ENCODE data around the gene MAGEF1.

Gene MAGEF1

DNA sequence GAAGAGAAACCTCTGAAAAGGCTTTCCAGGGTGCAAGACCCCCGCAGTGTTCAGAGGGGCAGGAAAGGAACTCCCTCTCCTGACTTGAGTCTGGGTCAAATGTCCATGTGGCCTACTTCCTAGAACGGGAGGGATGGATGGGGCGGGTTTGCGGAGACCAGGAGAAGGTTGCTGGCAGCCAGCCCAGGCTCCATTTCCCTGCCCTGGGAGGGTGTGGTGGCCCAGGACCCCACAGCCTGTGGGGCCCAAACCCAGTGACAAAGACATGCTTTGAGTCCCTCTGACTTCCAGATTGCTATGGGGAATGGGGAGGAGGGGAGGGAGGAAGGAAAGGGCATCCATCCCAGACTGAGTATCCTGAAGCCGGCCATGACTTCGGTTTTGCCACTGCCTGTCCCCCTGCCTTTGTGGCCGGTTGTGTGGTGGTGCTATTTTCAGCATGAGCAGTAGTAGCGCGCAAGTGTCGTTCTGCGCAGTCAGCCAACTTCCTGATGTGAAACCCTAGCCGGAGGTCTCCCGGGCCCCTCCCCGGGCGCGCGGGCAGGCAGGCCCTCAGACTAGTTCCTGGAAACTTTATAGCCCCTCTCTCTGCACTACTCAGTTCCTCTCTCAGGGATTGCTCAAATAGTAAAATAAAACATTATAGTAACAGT, 24.4 kb downstream of the MAGEF1 start:
- DNase-seq, result no peak

DNA sequence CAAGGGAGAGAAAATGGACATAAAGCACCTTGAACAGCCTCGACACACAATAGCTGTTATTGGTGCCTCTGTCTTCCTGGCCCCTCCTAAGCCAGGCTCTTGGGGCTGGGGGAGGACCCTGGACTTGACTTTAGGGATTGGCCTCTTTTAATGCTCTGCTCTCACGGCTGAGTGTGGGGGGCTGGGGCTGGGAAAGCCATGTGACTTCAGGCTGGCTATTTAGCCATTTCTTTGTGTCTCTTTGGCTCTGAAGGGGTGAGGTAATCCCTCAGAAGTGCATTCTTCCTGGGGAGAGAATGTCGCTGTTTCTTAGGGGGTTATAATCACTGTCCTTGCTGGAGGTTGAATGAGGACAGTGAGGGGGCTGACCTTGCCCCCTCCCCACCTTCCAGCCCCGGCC, 26.2 kb downstream of the MAGEF1 start:
- no peak for DNase-seq

DNA sequence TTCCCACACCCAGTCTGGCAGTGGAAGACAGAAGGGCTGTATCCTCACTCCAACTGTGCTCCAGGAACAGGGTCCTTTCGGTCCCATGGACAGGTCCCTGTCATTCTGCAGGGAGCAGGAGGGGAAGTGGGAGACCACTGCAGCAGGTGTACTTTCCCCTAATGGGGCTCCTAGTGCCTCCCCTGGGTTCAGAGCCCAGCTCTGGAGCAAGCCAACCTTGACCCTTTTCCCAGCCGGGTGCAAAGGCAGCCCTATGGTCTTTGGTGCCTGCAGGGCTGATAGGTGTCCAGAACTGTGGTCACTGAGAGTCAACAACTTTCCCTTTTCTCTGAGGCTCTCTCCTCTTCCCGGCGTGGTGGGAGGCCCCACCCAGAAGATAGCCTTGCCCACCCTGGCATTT, 26.8 kb downstream of the MAGEF1 start:
- no peak for DNase-seq

DNA sequence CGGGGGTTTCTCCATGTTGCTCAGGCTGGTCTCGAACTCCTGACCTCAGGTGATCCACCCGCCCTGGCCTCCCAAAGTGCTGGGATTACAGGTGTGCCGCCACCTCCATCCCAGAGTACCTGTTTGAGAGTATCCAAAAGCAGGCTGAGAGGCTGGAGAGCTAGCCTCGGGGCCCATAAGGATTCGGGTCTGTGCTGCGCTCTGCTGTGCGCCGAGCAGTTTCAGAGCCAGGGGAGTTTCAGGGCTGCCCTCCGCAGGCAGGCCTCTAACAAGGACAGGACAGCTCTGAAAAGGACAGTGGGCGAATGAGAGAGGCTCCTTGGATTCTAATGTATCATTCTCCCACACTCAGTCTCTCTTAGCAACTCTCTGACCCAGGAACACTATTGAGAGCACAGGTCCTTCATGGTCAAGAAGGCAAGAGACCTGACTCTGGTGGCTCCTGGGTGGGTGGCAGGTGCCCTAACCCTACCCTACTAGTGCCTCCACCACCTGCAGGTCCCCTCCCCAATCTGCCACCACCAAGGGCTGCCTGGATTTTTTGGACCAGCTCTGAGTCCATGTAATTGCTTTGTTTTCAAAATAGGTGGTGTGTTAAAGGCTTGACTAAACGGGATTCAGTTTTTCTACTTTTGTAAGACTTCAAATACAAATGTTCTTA, 27.8 kb downstream of the MAGEF1 start:
- DNase-seq, result no peak

DNA sequence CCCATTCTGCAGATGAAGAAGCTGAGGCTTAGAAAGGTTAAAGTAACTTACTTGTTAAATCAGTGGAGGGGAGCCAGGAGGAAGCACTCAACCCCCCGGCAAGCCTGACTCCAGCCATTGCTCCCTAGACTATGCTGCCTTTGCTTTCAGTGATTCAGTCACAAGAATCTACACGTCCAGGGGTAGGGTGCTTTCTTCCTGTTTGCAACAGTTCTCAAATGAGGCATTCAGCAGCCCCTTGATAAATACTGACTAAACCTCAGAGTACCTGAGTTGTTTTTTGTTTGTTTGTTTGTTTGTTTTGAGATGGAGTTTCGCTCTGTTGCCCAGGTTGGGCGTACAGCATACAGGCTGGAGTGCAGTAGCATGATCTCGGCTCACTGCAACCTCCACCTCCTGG, 28.6 kb downstream of the MAGEF1 start:
- DNase-seq, result no peak

DNA sequence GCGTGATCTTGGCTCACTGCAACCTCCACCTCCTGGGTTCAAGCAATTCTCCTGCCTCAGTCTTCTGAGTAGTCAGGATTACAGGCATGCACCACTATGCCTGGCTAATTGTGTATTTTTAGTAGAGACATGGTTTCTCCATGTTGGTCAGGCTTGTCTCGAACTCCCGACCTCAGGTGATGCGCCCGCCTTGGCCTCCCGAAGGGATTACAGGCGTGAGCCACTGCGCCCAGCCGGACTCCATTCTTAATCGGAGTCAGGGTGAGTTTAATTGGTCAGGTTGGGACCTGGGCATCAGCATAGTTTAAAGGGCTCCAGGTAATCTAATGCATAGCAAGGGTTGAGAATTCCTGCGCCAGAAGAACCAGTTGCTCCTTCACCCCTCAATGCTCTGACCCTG, 29.2 kb downstream of the MAGEF1 start:
- DNase-seq, result no peak

DNA sequence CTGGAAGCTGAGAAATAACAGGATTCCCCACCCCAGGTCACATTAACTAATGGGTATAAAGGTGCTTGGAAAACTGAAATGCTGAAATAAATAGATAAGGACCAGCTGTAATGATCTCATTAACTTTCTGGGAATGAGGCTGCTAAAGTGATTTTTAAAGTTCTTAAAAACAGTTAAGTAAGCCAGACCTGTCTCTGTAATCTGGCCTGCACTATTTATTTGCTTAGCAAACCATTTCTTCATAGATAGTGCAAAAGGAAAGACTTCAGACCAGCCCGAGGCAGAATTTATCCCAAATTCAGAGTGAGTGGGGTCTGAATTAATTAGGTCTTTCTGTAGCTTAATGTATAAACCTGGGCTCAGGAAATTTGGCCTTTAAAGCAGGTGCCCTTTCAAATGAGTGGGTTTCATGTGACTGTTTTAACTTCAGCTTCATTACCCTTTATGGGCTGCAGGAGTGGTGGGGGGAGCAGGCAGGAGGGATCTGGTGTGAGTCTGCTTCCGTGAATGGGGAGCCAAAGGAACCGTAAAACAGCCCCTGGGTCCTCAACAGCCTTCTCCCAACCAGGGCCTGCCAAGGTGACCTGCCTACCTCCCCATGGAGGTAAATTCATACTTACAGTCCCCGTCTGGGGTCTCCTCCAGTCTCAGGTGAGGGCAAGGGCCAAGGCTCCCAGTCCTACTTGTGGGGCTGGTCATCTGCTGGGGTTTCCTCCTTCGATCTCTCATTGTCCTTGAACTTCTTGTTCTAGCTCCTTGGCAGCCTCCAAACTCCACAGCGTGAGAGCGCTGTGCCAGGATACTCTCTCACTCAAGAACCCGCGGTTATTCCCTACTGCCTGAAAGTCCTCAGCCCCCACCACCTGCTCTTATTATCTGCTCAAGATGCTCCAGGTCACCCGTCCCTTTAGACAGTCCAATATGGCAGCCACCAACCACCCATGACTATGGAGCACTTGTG, 31.2 kb downstream of the MAGEF1 start:
- DNase-seq, result no peak

DNA sequence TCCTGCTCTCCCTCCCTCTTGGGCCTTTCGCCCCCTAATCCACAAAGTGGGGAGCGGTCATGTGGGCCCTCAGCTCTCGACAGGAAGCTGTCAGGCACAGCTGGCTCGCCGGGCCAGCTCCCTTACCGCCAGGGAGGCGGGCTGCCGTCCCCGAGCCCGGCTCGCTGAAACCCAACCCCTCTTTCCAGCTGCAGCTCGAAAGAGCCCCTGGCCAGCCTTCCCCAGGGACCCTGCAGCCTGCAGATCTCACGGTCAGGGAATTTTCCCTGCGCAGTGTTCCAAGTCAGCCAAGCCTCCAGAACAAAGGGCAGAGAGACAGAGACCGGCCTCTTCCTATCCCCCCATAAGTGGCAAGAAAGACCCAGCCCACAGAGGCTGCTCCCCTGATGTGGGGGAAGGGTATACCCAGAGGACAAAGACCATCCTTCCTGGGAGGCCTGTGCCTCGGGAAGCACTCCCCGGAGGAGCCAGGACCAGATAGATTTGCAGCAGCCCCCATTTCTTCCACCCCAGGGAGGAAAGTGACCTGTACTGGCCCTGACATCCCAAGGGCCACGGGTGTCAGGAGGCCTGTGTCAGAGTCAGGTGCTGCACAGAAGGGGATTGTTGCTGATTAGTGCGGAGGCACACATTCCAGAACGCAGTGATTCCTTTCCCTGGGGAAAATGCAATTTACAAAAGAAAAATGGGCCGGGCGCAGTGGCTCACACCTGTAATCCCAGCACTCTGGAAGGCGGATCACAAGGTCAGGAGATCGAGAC, 32.6 kb downstream of the MAGEF1 start:
- DNase-seq, result no peak

DNA sequence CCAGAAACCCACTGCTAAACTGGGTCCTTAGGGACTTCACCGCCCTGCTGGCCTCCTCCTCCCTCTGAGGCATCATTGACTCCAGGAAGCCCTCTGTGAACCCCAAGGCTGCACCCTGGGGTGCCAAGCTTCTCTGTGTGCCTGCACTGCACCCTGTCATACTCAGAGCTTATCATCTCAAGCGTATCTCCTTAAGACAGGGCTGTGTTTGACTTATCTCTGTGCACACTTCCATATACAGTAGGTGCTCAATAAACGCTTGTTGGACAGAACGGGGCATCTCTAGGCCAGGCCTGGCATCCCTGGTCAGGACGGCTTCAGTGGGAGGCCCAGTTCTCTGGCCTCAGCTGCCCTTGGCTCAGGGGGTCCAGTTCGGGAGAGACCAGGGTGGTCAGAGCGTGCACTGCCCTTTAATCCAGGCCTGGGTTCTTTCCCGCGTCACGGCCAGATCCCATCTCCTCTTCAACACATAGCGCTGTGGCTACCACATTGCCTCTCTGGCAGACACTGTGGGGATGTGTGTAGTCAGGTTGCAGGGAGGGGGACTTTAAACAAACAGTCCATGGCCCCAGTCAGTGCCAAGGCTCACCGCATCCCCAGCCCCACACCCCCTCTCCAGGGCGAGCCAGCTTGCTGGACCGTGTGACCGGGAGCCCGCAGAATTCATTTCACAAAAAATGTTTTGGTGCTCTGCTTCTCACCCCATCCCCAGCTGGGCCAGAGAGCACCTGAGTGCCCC, 33.4 kb downstream of the MAGEF1 start:
- no peak for DNase-seq

DNA sequence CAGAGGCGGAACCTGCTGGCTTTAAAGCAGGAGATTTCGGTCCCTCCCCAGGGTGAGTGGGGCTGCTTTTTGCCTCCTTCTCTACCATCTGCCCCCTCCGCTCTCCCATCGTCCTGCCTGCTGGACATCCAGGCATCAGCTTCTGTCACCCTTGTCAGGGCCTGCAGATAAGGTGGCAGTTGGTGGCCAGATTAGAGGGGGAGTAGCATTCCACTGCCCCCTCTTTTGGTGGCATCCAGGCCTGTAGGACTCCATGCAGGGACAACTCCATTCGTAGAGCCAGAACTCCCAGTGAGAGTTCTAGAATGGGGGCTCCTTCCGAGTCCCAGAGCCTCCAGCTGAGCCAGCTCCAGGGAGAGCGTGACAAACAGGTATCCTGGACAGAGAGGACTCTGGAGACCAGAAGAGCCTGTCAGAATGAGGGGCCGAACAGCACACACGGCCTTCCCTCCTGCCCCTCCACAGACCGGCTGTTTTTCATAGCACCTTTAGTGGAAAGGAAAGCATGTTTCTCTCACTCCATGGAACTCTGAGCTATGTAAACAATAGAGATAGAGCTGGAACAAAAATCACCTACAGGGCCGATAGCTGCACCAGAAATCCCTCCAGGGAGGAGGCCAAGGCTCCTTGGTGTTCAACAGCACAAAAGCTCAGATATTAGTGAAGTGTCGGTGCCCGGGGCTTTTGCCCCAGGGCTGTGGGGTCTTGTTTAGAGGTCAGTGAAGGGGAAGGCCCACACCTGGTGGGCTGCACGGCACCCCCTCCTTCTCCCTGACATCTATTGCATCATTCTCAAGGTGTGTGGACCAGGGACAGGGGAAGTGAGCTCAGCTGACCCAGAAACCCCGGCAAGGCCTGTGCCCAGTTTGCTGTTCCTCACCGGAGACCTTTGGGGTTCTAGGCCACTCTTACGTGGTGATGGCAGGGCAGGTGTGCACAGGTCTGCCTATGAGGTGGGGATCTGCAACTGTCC, 34.2 kb downstream of the MAGEF1 start:
- no peak for DNase-seq

DNA sequence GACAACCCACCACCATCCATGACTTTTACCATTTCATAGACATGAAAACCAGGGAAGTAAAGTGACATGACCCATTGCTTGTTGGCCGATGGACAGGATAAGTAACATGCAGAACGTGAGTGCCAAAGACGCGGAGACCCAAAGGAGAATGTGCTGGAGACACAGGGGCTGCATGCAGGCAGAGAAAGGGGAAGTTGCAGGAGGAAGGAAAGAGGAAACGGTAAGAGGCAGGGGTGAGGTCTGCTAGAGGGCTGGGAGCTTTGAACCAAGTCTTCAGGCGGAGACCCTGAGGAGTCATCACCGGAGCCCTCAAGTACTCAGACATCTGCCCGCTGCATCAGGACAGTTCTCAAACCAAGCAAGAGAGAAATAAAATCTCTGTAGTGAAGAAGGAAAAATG, 34.9 kb downstream of the MAGEF1 start:
- no peak for DNase-seq

DNA sequence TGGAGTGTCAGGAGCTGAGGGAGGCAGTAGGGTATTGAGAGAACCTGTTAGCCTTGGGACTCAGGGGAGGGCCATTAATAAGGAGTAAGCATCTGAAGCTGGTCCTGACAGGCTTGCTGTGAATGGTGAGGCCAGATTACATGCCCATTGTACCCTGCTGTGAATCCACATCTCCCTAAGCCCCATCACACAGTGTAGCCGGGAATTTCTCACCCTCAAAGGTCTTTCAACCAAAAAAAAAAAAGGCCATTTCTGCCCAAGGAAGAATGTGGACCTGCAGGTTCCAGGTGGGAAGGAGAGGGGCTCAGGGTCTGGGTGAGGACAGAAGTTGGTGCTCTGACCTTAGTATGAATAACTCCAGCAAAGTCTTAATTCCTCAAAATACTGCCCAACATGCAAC, 37.2 kb downstream of the MAGEF1 start:
- no peak for DNase-seq

DNA sequence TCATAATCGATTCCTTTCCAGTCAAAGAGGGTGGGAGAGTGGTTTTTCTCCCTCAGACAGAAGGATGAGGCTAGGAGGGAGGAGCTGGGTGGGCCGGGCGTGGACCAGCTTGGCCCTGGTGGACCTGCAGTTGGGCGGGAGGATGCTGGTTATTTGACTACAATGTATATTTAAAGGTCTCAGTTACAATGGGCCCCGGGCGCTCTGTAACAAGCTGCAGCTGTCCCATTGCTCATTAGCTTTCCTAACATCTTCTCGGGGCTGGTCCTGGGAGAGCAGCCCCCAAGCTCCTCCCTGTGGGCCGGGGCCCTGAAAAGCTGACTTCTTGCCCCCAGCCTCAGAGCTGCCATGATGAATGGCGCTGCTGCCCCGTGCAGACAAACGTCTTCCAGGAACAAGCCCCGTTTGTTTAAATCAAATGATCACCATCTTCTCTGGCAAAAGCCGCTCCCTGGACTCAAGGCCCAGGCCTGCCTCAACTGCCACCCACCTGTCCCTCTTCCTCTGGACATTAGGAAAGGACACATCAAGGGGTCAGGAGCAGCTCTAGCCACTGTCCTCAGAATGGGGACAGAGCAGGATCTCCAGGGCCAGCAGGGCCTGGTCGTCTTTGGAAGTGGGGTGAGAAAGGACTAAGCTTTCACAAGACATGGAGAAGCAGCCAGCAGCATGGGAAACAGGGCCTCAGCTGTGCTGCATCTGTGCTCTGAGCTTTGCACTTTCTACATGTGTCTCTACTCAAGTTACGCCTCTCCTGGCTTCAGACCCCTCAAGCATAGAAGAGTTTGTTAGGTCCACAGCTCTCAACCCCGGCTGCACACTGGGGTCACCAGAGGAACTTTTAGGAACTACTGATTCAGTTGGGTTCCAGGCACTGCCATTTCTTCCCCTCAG, 38.6 kb downstream of the MAGEF1 start:
- no peak for DNase-seq

DNA sequence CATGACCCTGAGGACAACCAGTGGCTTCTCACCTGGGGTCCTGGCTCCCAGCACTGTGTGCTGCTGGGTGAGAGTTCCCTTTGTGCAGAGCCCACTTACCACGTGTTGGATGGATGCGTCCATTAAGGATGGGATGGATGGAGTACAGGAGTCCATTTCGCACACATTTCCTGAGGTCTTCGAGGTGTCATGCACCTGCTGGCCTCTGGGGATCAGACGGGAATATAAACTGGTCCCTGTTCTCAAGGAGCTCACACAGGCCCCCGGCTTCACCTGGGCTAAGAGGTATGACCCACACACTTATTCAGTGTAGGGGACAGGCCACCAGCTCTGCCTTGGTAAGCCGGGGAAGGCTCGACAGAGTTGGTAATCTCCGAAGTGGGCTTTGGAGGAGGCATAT, 39.5 kb downstream of the MAGEF1 start:
- no peak for DNase-seq

DNA sequence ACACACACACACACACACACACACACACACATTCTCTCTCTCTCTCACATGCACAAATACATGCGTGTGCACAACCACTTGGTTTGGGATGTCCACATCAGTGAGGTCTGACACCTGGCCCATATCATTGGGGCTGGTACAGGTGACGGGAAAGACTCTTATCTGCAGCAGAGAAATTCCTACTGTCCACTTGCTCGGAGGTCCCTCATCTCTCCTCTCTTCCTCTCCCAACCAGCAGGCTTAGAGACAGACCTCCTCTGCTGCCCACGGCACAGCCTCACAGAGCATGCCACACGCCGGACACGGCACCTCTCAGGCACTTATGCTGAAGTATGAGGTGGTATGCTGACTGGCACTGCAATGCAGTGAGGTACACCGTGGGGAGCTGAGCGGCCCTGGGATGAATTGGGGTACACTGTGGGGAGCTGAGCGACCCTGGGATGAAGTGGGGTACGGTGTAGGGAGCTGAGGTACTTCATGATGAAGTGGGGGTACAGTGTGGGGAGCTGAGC, 41.7 kb downstream of the MAGEF1 start:
- no peak for DNase-seq

DNA sequence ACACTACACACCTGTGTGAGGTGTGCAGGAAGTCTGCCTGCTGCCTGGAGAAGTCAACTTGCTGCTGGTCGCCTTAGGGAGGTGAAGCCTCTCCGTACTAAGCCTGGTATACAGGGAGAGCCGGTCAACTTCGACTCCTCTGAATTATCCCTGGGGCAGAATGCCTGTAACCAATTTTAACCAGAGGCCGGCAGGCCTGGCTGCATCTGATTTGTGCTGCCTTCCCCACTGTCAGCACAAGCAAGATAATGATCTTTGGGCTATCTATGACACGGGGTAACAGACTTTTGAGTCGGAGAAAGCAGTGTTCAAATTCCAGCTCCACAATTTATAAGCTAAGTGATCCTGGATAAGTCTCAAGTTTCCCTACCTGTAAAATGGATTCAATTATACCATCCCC, 42.3 kb downstream of the MAGEF1 start:
- DNase-seq, result no peak

DNA sequence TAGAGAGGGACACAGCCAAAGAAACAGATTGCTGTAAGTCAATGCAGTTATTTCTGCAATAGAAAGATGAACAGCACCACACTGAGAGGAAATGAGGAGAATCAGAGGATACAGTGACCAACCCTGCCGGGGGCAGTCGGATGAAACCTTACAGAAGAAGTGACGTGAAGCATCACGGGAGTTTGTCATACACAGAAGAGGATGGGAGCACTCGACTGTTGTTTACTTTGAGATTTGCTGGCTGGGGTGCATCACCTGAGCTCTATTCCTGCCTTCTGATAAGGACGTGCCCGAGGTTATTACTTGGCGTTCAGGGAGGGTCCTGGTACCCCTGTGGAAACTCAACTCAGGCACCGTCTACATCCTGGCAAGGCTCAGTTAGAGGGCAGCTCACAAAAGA, 45.4 kb downstream of the MAGEF1 start:
- DNase-seq, result no peak

DNA sequence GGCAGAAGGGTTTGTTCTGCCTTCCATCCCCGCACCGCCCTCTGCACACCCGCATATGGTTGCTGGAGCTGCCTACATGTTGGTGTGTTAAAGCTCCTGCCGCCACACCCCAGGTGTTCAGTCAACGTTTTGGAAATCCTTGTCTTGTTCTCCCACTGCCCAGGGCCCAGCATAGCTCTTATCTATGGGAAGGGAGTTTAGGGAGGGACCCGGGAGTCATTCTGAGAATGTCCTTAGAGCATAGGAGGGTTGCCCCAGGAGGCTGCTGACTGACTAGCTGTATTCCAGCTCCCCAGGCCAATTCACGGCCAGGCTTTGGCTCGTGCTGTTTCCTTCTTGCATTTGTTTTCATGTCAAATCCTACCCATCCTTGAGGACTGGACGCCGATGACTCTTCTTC, 46.8 kb downstream of the MAGEF1 start:
- DNase-seq, result no peak

DNA sequence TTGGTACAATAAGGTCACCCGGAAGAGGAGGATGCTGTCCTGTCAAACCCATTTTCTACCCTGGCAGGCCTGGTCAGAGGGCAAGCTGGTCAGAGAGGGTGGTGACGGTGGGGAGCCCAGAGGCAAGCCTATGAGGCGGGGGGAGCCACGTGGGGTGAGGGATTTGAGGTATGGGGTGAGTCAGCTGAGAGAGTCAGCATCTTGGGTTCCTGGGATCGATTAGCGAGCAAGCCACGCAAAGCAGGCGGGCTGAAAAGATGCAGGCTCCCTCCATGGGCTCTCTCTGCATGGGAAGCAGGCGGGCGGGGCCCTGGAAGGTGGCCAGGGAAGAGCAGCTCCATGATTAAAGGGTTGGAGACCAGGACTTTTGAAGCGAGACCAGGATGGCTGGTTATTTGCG, 48.1 kb downstream of the MAGEF1 start:
- no peak for DNase-seq

DNA sequence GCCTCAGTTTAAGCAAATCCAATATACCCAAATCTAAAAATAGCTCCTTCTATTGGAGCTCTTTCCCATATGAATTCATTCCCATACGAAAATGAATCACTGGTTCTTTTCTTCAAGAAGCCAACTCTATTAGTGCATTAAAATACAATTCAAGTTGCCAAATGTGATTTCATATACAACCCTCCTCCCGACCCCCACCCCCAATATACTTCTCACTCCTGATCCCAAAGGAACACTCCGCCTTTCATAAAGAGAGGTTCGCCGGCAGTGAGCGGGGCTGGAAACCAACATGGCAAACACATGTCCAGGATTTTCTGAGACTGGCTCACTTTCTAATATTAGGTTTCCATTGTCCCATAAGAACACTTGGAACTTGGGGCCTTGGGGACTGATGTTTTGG, 48.5 kb downstream of the MAGEF1 start:
- no peak for DNase-seq

Measured in activated CD4-positive, alpha-beta T cell treated with anti-CD3 and anti-CD28 coated beads, Interleukin-2, Interleukin-6, amounts not matched to agents 100 ng/mL and 50 ng/mL, durations not matched to agents 16 hours and 8 hours (primary cell).